NK-92 (cell line): Measurements from ENCODE around the gene HIF1A.
A peak's percentile ranks its signal among the peaks of the same experiment; 100 is the strongest.
"Not testable (repeated sequence)": the region's sequence is repeated elsewhere in the genome, so short reads cannot be mapped to it uniquely, and the experiment has no call there.

Experiments used
- DNase-seq: peaks from one replicate; lab custom pipeline; 2025; ENCODE audit not compliant: unreplicated experiment; lab: John Stamatoyannopoulos, UW

Gene HIF1A

DNA sequence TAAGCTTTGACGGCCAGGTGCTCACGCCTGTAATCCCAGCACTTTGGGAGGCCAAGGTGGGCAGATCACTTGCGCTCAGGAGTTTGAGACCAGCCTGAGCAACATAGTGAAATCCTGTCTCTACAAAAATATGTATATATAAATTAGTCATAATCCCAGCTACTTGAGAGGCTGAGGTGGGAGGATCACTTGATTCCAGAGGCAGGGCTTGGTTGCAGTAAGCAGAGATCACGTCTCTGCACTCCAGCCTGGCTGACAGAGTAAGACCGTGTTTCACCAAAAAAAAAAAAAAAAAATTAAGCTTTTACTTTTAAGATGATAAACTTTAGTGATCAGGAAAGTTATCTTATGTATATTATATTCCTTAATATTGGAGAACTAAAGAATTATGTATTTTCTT is 48.9 kb downstream of the HIF1A start:
- DNase-seq, result no peak

GRCh38 chr14:61746346-61746745 is 51.0 kb downstream of the HIF1A start:
- DNase-seq, result not testable (repeated sequence)

DNA sequence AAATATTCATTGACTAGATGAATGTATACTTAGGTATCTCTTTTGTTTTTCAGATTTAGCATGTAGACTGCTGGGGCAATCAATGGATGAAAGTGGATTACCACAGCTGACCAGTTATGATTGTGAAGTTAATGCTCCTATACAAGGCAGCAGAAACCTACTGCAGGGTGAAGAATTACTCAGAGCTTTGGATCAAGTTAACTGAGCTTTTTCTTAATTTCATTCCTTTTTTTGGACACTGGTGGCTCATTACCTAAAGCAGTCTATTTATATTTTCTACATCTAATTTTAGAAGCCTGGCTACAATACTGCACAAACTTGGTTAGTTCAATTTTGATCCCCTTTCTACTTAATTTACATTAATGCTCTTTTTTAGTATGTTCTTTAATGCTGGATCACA is 51.6 kb downstream of the HIF1A start:
- DNase-seq, result no peak

- DNase-seq, result no peak
Measured at GRCh38 chr14:61747342-61747741, 52.0 kb downstream of the HIF1A start.

DNA sequence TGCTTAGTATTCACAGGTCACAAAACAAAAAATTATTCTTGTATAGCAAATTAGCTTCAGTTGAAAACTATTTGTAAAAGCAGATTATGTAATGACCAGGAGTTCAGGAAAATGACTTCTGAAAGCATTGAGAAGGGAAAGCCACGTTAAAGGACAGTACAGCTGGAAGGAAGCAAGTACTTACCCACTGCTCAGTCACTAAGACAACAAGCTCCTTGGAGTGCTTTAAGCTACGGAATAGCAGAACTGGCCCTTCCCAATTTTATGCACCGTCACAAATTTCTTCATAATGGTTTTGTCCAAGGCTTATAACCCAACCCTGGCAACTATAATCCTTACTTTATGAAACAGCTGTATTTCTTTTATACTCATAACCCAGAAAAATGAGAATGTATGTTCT is 54.0 kb downstream of the HIF1A start:
- no peak for DNase-seq

DNA sequence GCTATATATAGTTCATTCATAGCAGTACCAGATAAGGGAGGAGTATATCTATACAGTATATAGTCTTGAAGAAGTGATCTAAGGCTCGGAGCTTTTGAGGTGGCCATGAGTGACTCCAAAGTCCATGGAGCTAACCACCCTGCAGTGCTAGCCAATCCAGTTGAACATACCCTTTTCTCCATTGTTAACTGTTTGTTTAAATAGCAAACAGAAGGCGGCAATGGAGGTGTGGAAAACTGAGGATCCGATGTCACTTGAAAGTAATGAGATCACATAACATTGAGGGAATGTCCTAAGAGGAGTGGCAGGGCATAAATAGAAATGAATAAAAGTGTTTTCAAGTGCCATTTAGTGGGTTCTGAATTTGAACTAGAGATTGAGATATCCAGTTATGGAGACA is 54.6 kb downstream of the HIF1A start:
- no peak for DNase-seq

DNA sequence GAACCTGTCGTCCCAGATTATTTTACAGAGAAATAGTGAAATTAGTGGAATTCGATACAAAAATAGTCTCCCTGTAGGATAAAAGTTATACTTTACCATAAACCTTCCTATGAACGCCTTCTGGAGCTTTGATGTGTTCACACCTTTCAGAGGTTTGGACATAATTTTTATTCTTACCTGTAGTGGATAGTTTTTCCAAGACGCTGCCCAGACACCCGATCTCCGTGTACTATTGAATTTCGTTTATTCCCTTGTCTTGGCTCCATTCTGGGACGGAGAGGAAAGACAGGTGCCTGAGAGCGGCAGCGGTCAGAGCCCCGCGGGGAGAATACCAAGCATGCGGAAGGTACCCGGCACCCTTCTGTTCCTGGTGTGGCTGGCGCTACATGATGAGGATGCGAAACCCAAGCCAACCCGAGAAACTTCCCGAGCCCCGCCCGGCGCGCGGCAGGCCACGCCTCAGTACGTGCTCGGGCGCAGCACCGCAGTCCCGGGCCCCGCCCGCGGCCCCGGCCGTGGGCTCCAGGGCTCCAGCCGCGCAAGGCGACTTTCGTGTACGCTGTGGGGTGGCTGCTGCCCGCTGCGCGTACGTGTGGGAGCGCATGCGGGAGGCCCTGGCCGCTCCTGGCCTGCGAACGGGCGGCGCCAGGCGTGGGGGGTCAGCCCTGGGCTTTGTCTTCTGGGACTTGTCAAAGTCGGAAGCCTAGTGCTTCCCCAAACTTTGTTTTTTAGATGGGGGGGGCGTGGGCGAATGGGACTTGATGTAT is 55.6 kb downstream of the HIF1A start:
- DNase-seq, result no peak

DNA sequence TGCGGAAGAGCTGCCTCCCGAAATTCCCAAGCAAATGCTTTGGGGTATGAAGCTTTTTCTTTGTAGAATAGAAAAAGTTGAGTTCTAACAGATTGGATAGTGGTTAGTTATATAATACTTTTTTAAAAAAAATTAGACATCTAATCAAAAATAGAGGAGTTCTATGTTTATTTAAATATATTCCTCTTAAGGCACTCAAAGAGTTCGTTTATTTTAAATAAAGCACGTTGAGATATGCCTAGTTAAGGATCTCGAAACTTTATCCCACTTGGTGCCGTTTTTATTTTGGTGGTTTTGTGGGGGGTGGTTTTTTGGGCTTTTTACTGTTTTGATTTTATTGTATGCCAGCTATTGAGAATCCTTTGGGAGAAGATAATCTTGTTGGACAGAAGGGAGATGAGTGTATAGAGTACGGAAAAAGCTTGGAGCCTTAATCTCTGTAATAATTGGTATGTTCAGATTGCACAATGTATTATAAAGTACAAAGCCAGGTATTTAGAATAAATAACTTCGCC is 56.2 kb downstream of the HIF1A start:
- DNase-seq, result no peak

GRCh38 chr14:61752626-61753025 is 57.3 kb downstream of the HIF1A start:
- no peak for DNase-seq

GRCh38 chr14:61753631-61754030 is 58.3 kb downstream of the HIF1A start:
- DNase-seq, result no peak

DNA sequence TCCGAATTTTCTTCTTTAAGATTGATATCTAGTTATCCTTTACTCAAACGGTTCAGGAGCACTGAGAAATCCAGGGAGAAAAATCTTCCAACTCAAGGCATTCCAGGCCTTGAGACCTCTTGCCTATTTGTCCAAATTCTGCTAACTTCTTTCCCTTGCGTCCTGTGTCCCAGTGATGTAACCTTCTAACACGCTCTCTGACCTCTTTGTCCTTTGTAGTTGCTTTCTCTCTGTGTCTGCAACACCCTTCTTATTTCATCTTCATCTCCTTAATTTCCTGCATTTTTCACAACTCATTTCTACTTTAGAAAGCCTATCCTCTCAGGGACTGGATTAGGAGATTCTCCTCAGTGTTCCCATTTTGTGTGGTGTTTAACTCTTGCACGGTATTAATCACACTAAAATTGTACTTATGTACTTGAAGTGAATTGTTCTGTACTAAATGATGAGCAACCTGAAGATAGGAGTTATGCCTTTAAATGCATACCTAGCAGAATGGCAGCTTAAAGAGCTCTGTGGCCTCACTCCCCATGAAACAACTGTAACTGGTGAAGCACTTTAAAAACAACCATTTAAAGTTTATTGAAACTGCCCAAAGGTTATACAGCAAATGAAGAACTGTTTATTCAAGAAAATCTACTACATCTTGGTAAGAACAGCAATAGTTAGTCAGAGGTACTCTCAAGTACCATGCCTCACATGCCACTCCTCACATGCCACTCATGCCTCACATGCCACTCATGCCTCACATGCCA is 59.5 kb downstream of the HIF1A start:
- DNase-seq, result no peak

DNA sequence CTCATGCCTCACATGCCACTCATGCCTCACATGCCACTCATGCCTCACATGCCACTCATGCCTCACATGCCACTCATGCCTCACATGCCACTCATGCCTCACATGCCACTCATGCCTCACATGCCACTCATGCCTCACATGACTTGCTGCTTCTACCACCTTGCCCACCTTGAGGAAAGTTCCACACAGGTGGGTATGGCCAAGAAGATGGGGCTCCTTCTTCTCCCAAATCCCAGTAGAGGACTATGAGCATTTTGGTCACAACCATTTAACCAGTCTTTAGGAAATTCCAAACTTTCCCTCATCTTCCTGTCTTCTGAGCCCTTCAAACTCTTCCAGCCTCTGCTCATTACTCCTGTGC is 60.0 kb downstream of the HIF1A start:
- not testable (repeated sequence) for DNase-seq

DNA sequence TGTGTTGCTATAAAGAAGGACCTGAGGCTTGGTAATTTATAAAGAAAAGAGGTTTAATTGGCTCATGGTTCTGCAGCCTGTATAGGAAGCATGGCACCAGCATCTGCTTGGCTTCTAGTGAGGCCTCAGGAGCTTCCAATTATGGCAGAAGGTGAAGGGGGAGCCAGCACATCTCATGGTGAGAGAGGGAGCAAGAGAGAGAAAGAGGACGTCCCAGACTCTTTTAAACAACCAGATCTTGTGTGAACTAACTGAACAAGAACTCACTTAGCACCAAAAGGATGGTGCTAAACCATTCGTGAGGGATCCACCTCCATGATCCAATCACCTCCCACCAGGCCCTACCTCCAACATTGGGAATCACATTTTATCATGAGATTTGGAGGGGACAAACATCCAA is 60.8 kb downstream of the HIF1A start:
- no peak for DNase-seq

DNA sequence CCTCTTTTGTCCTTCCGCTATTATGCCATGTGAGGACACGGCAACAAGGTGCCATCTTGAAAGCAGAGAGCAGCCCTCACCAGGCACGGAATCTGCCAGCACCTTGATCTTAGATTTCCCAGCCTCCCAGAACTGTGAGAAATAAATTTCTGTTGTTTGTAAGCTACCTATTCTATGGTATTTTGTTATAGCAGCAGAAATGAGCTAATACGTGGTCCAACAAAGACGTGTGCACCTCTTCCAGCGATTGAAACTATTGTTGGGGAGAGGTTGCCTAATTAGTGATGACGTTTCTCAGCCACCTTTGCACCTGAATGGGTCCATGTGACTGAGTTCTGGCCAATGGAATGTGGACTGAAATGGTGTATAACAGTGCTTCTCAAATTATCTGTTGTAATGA is 64.6 kb downstream of the HIF1A start:
- DNase-seq, result no peak

GRCh38 chr14:61761557-61761956 is 66.2 kb downstream of the HIF1A start:
- DNase-seq, result no peak

DNA sequence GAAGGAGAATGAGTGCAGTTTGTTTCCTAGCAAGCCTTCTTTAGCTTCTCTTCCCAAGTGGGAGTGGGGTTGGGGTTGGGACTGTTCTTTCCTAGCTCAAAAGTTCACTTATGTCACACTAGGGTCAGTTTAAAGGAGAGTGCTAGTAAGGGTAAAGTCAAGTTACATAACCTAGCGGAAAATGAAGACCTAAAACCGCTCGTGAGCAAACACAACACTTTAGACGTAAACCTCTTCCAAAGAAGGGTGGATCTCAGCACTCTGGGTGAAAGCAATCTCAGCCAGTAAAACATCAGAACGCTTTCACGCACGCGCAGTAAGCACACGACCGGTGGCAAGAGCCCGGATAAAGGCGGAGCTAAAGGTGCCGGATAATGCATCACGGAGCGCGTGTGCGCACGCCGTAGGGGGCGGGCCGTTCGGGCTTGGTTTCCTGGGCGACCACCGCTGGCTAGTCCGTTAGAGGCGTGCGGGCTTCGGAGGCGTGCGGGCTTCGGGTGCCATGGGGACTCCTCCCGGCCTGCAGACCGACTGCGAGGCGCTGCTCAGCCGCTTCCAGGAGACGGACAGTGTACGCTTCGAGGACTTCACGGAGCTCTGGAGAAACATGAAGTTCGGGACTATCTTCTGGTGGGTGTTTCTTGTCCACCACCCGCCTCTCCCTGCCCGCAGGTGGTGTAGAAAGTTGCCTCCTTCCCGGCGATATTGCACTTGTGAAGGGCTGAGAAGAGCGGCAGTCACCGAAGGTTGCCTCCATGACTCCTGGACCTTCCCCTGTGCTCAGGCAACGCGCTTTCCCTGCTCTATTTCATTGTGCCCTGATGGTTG is 66.9 kb downstream of the HIF1A start, which contains the start of gene SNAPC1:
Gene SNAPC1, plus strand, starts transcription at position 462 of the 828 bp plus-strand sequence. Its CDS starts 41 bp downstream, at position 503.
- DNase-seq, result peak; percentile 84

- DNase-seq, result no peak
Measured at GRCh38 chr14:61764342-61765122, 69.2 kb downstream of the HIF1A start.

- no peak for DNase-seq
Measured at GRCh38 chr14:61765225-61765943, 70.1 kb downstream of the HIF1A start.

- DNase-seq, result no peak
Measured at GRCh38 chr14:61766151-61766550, 70.8 kb downstream of the HIF1A start.

GRCh38 chr14:61768240-61768639 is 72.9 kb downstream of the HIF1A start:
- no peak for DNase-seq
